SK-N-SH (cell line): Measurements from ENCODE around the gene PCK2. TPM values are rescaled to one million over a fixed set of nuclear protein-coding genes. Genes with fewer than 3 reads are reported as not detected.

Source experiments
- CTCF ChIA-PET: fragments of 300-600, 350-600 bp; formaldehyde crosslinking; extraction: SDS; loops from one replicate; lab custom pipeline; 2021; lab: Yijun Ruan, JAX
- POLR2A ChIA-PET: fragments of 350-600 bp; sonication (Branson Sonifier 250); formaldehyde crosslinking; extraction: SDS; loops from one replicate; lab custom pipeline; 2020; ENCODE audit warnings: antibody characterized with exemption, inconsistent platforms; lab: Yijun Ruan, JAX
- DNase-seq: peaks from one replicate; pipeline ENCODE4 v3.0.0; 2012
- H2AFZ ChIP-seq: fragments of 200-600 bp; sonication (generic); 2 replicates; pipeline ENCODE4 v1.8.1; 2016; ENCODE audit warnings: antibody characterized with exemption, mild to moderate bottlenecking, low read depth
- H3F3A ChIP-seq: fragments of 200-600 bp; sonication (generic); replicated peaks from 2 replicates; pipeline ENCODE3; 2016; ENCODE audit warnings: antibody characterized with exemption, mild to moderate bottlenecking; ENCODE audit not compliant: insufficient read depth
- H3K27ac ChIP-seq, 2 experiments: fragments of 200-500 bp in 1 of 2; fragments of 200-600 bp in 1 of 2; sonication (Bioruptor generic) in 1 of 2; sonication (generic), shearing (Covaris generic) in 1 of 2; 2 replicates each; pipeline versions ENCODE4 v1.5.1 to v1.6.1; 2014 to 2016; ENCODE audit warnings: low read depth in 2 of 2, inconsistent platforms in 1 of 2, low read length in 1 of 2, mild to moderate bottlenecking in 1 of 2, mixed read lengths in 1 of 2
- H3K27me3 ChIP-seq: fragments of 200-600 bp; sonication (generic), shearing (Covaris generic); 2 replicates; pipeline ENCODE4 v1.6.1; 2016; ENCODE audit warnings: mixed run types; ENCODE audit not compliant: insufficient read depth
- H3K36me3 ChIP-seq, 2 experiments: fragments of 200-500 bp in 1 of 2; fragments of 200-600 bp in 1 of 2; sonication (Bioruptor generic) in 1 of 2; sonication (generic) in 1 of 2; replicated peaks in 1 of 2; 2 replicates each; pipeline versions ENCODE3 to v1.5.1; 2014 to 2016; ENCODE audit warnings: low read length in 1 of 2, mild to moderate bottlenecking in 1 of 2; ENCODE audit not compliant: insufficient read depth in 2 of 2, control insufficient read depth in 1 of 2
- H3K4me1 ChIP-seq, 2 experiments: fragments of 200-500 bp in 1 of 2; fragments of 200-600 bp in 1 of 2; sonication (Bioruptor generic) in 1 of 2; sonication (generic), shearing (Covaris generic) in 1 of 2; 2 replicates each; pipeline versions ENCODE4 v1.5.1 to v1.6.1; 2014 to 2016; ENCODE audit warnings: low read depth in 1 of 2, low read length in 1 of 2, mixed run types in 1 of 2; ENCODE audit not compliant: insufficient read depth in 2 of 2, control insufficient read depth in 1 of 2
- H3K4me2 ChIP-seq: fragments of 200-600 bp; sonication (generic), shearing (Covaris generic); 2 replicates; pipeline ENCODE4 v1.6.1; 2017; ENCODE audit warnings: mixed run types
- H3K4me3 ChIP-seq, 2 experiments: fragments of 200-500 bp in 1 of 2; fragments of 200-600 bp in 1 of 2; sonication (Bioruptor generic) in 1 of 2; sonication (generic), shearing (Covaris generic) in 1 of 2; 2 replicates each; pipeline versions ENCODE4 v1.5.1 to v1.8.1; 2014 to 2016; ENCODE audit warnings: low read depth in 2 of 2, inconsistent platforms in 1 of 2, low read length in 1 of 2, mild to moderate bottlenecking in 1 of 2, mixed read lengths in 1 of 2, moderate library complexity in 1 of 2
- H3K79me2 ChIP-seq: fragments of 200-600 bp; sonication (generic); 2 replicates; pipeline ENCODE4 v1.8.1; 2017; ENCODE audit warnings: mild to moderate bottlenecking; ENCODE audit not compliant: insufficient read depth
- H3K9ac ChIP-seq: fragments of 200-600 bp; sonication (generic); 2 replicates; pipeline ENCODE4 v1.6.1; 2017; ENCODE audit warnings: mixed run types
- H3K9me2 ChIP-seq: fragments of 200-600 bp; sonication (generic); 2 replicates; pipeline ENCODE4 v1.6.1; 2017; ENCODE audit warnings: mixed run types
- H3K9me3 ChIP-seq: fragments of 200-600 bp; sonication (generic); 2 replicates; pipeline ENCODE4 v1.6.1; 2017; ENCODE audit warnings: mixed run types, mild to moderate bottlenecking, moderate library complexity
- H4K20me1 ChIP-seq: fragments of 200-600 bp; sonication (generic); 2 replicates; pipeline ENCODE4 v1.6.1; 2017; ENCODE audit warnings: mild to moderate bottlenecking, mixed run types; ENCODE audit not compliant: insufficient read depth
- CTCF ChIP-seq: fragments of 200-600 bp; sonication (generic); IDR thresholded peaks from 2 replicates; pipeline ENCODE4 v1.6.1; 2017; ENCODE audit warnings: antibody characterized with exemption, mild to moderate bottlenecking, moderate library complexity
- ELF1 ChIP-seq: IDR thresholded peaks from 2 replicates; pipeline ENCODE4 v1.4.0; 2012
- EP300 ChIP-seq, 2 experiments: IDR thresholded peaks; 2 replicates each; pipeline versions ENCODE4 v1.4.0 to v1.6.1; 2012; ENCODE audit warnings: borderline replicate concordance in 1 of 2, low read depth in 1 of 2, low read length in 1 of 2
- EZH2phosphoT487 ChIP-seq: fragments of 200-600 bp; sonication (generic); IDR thresholded peaks from 2 replicates; pipeline ENCODE4 v1.6.1; 2017; ENCODE audit warnings: low read depth, mixed run types, mild to moderate bottlenecking, antibody characterized with exemption, moderate library complexity, borderline replicate concordance
- FOXJ3 ChIP-seq: sonication (generic); formaldehyde crosslinking; IDR thresholded peaks from 2 replicates; pipeline ENCODE4 v1.5.1; 2020; ENCODE audit warnings: mild to moderate bottlenecking, missing genetic modification reagents
- IRF3 ChIP-seq: fragments of 150-350 bp; IDR thresholded peaks from 2 replicates; pipeline ENCODE4 v1.6.1; 2016; ENCODE audit warnings: mild to moderate bottlenecking, low read depth, low read length
- NFIC ChIP-seq: IDR thresholded peaks from 2 replicates; pipeline ENCODE4 v1.4.0; 2012; ENCODE audit warnings: borderline replicate concordance
- NRF1 ChIP-seq: IDR thresholded peaks from 2 replicates; pipeline ENCODE4 v1.6.1; 2012; ENCODE audit warnings: low read depth, mild to moderate bottlenecking, low read length
- POLR2AphosphoS5 ChIP-seq: IDR thresholded peaks from 2 replicates; pipeline ENCODE4 v1.6.1; 2012; ENCODE audit warnings: low read depth, low read length
- RAD21 ChIP-seq: IDR thresholded peaks from 2 replicates; pipeline ENCODE4 v1.6.1; 2012; ENCODE audit warnings: mild to moderate bottlenecking, low read length
- REST ChIP-seq: IDR thresholded peaks from 2 replicates; pipeline ENCODE4 v1.6.1; 2012; ENCODE audit warnings: mild to moderate bottlenecking, low read depth, low read length, moderate library complexity
- RFX5 ChIP-seq: IDR thresholded peaks from 2 replicates; pipeline ENCODE4 v1.6.1; 2012; ENCODE audit warnings: mild to moderate bottlenecking, improper control_type of control experiment, low read length
- RXRA ChIP-seq: IDR thresholded peaks from 2 replicates; pipeline ENCODE4 v1.4.0; 2012; ENCODE audit warnings: low read depth, mild to moderate bottlenecking, borderline replicate concordance
- SIN3A ChIP-seq: IDR thresholded peaks from 2 replicates; pipeline ENCODE4 v1.6.1; 2012; ENCODE audit warnings: low read depth, mild to moderate bottlenecking, low read length, moderate library complexity, borderline replicate concordance
- TAF1 ChIP-seq: IDR thresholded peaks from 2 replicates; pipeline ENCODE4 v1.6.1; 2012; ENCODE audit warnings: low read depth, mild to moderate bottlenecking, low read length, moderate library complexity, borderline replicate concordance
- WGBS: methylation state at CpG from one replicate; pipeline ENCODE4 v1.1.6; 2017; ENCODE audit warnings: low lambda C conversion rate; 5-methylcytosine and 5-hydroxymethylcytosine counted together
- polyA plus RNA-seq, 3 experiments: library from polyadenylated mRNA; depleted of rRNA; stranded (reverse); fragments of >200 nt; gene quantifications; 2 replicates each; pipeline ENCODE4 v1.2.3, GENCODE V29; 2012

PCK2 gene
- polyA plus RNA-seq, 1 of the 3 experiments (the other 2 are of a cell fraction): 16.6 TPM

- no peak overlapping the region for H2AFZ ChIP-seq
- H3K27me3 ChIP-seq: no peaks in the 10 kb centered on the region
- H4K20me1 ChIP-seq: no peaks in the 10 kb centered on the region
- peaks cover 2% of the 10 kb centered on the region; the same call in 1 of the 2 replicates for H3K79me2 ChIP-seq
- 83% methylated on average over 1 of the region's 1 CpG for WGBS
- H3K9me3 ChIP-seq: no peaks in the 10 kb centered on the region
- H3K4me2 ChIP-seq: no peak overlapping the region
- H3K9me2 ChIP-seq: no peaks in the 10 kb centered on the region
- peaks cover 0 to 6% of the 10 kb centered on the region in 2 experiments; a peak in 2 of 4 replicates for H3K4me1 ChIP-seq
- no peak for DNase-seq
- peaks cover 15% of the 10 kb centered on the region for H3F3A ChIP-seq
- TF ChIP-seq SIN3A (no peak), NRF1 (no peak), IRF3 (no peak), ELF1 (no peak), NFIC (no peak), EZH2phosphoT487 (no peak), EP300 (IDR thresholded peaks at IDR 0.05; ENCODE audit: borderline replicate concordance in 1 of 2, low read depth in 1 of 2, low read length in 1 of 2) (no peak), REST (no peak), POLR2AphosphoS5 (no peak), TAF1 (no peak), RXRA (no peak), RAD21 (no peak), RFX5 (no peak), FOXJ3 (no peak), CTCF (no peak)
- ChIA-PET CTCF (interaction anchor here (1.8 to 25.4 kb wide), 3 partner anchors 16 to 51 kb away, joined by 5 to 1159 read pairs (median 219); partner anchors contain the start of genes CARMIL3, CPNE6, IRF9 and PCK2), POLR2A (interaction anchor here (1.6 to 2.2 kb wide), 2 partner anchors 36 to 58 kb away, joined by 3 to 7 read pairs; partner anchors contain the start of genes CARMIL3 and PSME2)
- no peak overlapping the region for H3K27ac ChIP-seq
- H3K9ac ChIP-seq: no peak overlapping the region
- H3K36me3 ChIP-seq: no peaks in the 10 kb centered on the region
- H3K4me3 ChIP-seq: no peak overlapping the region
Measured at GRCh38 chr14:24110523-24110922, 16.4 kb downstream of the PCK2 start.
